ENCODE results near the gene FSTL4. TPM values are rescaled to one million over a fixed set of nuclear protein-coding genes. Genes with fewer than 3 reads are reported as not detected.

The FSTL4 gene
- total and polyA plus RNA-seq, 2 of the 13 experiments (the other 11 are each of a cell fraction or from before 2014, with no cell fraction given), result 2.1 to 3.0 TPM

GRCh38 chr5:133367984-133368383, 244.4 kb downstream of the FSTL4 start:
- Histone ChIP-seq H3K4me1 (ENCODE audit: insufficient read depth, low read length) (peaks cover 9% of the 10 kb centered on the region; the same call in 1 of the 2 replicates), H3K4me2 (ENCODE audit: low read depth, low read length) (no peak overlapping the region), H3K79me2 (ENCODE audit: insufficient read depth, low read length) (no peaks in the 10 kb centered on the region), H3K9ac (ENCODE audit: insufficient read depth, low read depth, low read length) (no peak overlapping the region), H3K27ac (ENCODE audit: extremely low read length, insufficient read depth, low read length) (no peak overlapping the region), H2AFZ (ENCODE audit: low read length) (no peak overlapping the region), H4K20me1 (ENCODE audit: insufficient read depth, low read length) (no peaks in the 10 kb centered on the region), H3K4me3 (replicated peaks in 1 of 3; ENCODE audit: insufficient read depth in 1 of 3, low read depth in 2 of 3, low read length in 3 of 3) (no peak overlapping the region), H3K36me3 (replicated peaks in 1 of 2; ENCODE audit: control insufficient read depth in 1 of 2, insufficient read depth in 2 of 2, low read length in 2 of 2) (no peaks in the 10 kb centered on the region), H3K9me3 (ENCODE audit: low read length) (no peaks in the 10 kb centered on the region), H3K27me3 (ENCODE audit: control insufficient read depth in 1 of 2, insufficient read depth in 2 of 2, low read length in 2 of 2) (peaks cover 0 to 20% of the 10 kb centered on the region in 2 experiments; a peak in 2 of 5 replicates)
- POLR2A ChIA-PET, result no interaction called here
- DNase-seq (ENCODE audit: low spot score), result no peak
- intact Hi-C loops (cut with micrococcal nuclease; ENCODE audit: unreplicated experiment), result no loop called here
- no peak for FAIRE-seq
- no peak for ATAC-seq
- no CpG with 5 or more reads among the region's 2 CpGs for WGBS (ENCODE audit: low lambda C conversion rate)
- in situ Hi-C loops (cut with HindIII; ENCODE audit: extremely low pct_ligation_motif_present, low pct_unique_long_range_greater_than_20kb), result no loop called here
- no TSS peak for BruUV-seq (replicated peaks)
- CTCF ChIA-PET (ENCODE audit: low intra/inter-chr PET ratio, low total read pairs), result no interaction called here
- TF ChIP-seq ZNF7 (CRISPR knock-in tag; IDR thresholded peaks at IDR 0.05) (no peak), HHEX (CRISPR knock-in tag; IDR thresholded peaks at IDR 0.05) (no peak), TOE1 (CRISPR knock-in tag; IDR thresholded peaks at IDR 0.05) (no peak), CBX1 (IDR thresholded peaks at IDR 0.05; ENCODE audit: low read depth) (no peak), SRSF1 (optimal IDR thresholded peaks at IDR 0.05; ENCODE audit: low read depth, low read length) (no peak), PBX3 (CRISPR knock-in tag; IDR thresholded peaks at IDR 0.05; ENCODE audit: borderline replicate concordance) (no peak), CEBPZ (IDR thresholded peaks at IDR 0.05; ENCODE audit: low read length) (no peak), ZNF609 (CRISPR knock-in tag; IDR thresholded peaks at IDR 0.05; ENCODE audit: borderline replicate concordance) (no peak), ZNF446 (CRISPR knock-in tag; IDR thresholded peaks at IDR 0.05) (no peak), ZBTB43 (CRISPR knock-in tag; conservative IDR thresholded peaks at IDR 0.05) (no peak), BCL3 (CRISPR knock-in tag; IDR thresholded peaks at IDR 0.05) (no peak), ATM (IDR thresholded peaks at IDR 0.05; ENCODE audit: borderline replicate concordance) (no peak), YEATS4 (CRISPR knock-in tag; IDR thresholded peaks at IDR 0.05; ENCODE audit: borderline replicate concordance) (no peak), ELF3 (CRISPR knock-in tag; IDR thresholded peaks at IDR 0.05) (no peak)

Measured in HepG2 (cell line).